ENCODE measurements around the gene KBTBD2. TPM values are rescaled to one million over a fixed set of nuclear protein-coding genes. Genes with fewer than 3 reads are reported as not detected.
A peak's percentile ranks its signal among the peaks of the same experiment; 100 is the strongest.
"Not testable (repeated sequence)": the region's sequence is repeated elsewhere in the genome, so short reads cannot be mapped to it uniquely, and the experiment has no call there.

Gene KBTBD2
- total RNA-seq, 1 experiment from 2014 or later = 23.4 TPM

- Histone ChIP-seq H3K27me3 (no peaks in the 10 kb centered on the region; the same call in 1 of the 2 replicates), H3K4me3 (no peak overlapping the region), H3K9me3 (no peaks in the 10 kb centered on the region), H3K36me3 (no peaks in the 10 kb centered on the region)
- no peak for DNase-seq
Measured at GRCh38 chr7:32900433-32900995, 9.0 kb upstream of the KBTBD2 start.

- DNase-seq, H3K4me3 ChIP-seq, H3K27me3 ChIP-seq, H3K9me3 ChIP-seq, H3K36me3 ChIP-seq: not testable (repeated sequence)
Measured at GRCh38 chr7:32897376-32897775, 5.8 kb upstream of the KBTBD2 start.

GRCh38 chr7:32896564-32897347 is 5.2 kb upstream of the KBTBD2 start:
- Histone ChIP-seq H3K4me3 (no peak overlapping the region), H3K9me3 (no peaks in the 10 kb centered on the region), H3K36me3 (no peaks in the 10 kb centered on the region), H3K27me3 (no peaks in the 10 kb centered on the region; the same call in 1 of the 2 replicates)
- DNase-seq = no peak

GRCh38 chr7:32894171-32894570 is 2.6 kb upstream of the KBTBD2 start:
- Histone ChIP-seq H3K9me3 (no peaks in the 10 kb centered on the region), H3K4me3 (no peak overlapping the region), H3K36me3 (no peaks in the 10 kb centered on the region), H3K27me3 (no peaks in the 10 kb centered on the region; the same call in 1 of the 2 replicates)
- no peak for DNase-seq

GRCh38 chr7:32893722-32894121 is 2.2 kb upstream of the KBTBD2 start:
- Histone ChIP-seq H3K27me3 (no peaks in the 10 kb centered on the region; the same call in 1 of the 2 replicates), H3K9me3 (no peaks in the 10 kb centered on the region), H3K36me3 (no peaks in the 10 kb centered on the region), H3K4me3 (no peak overlapping the region)
- no peak for DNase-seq

GRCh38 chr7:32893207-32893524 is 1.6 kb upstream of the KBTBD2 start:
- Histone ChIP-seq H3K36me3 (no peaks in the 10 kb centered on the region), H3K27me3 (no peaks in the 10 kb centered on the region; the same call in 1 of the 2 replicates), H3K9me3 (no peaks in the 10 kb centered on the region), H3K4me3 (no peak overlapping the region)
- DNase-seq = no peak

GRCh38 chr7:32892521-32893206 is 1.1 kb upstream of the KBTBD2 start:
- peak; percentile 68 for DNase-seq
- H3K36me3 ChIP-seq = no peaks in the 10 kb centered on the region; the same call in 1 of the 2 replicates
- H3K4me3 ChIP-seq = peak overlapping the region; percentile 60
- no peaks in the 10 kb centered on the region; the same call in 1 of the 2 replicates for H3K27me3 ChIP-seq
- no peaks in the 10 kb centered on the region for H3K9me3 ChIP-seq

GRCh38 chr7:32891800-32892520 is 400 bp upstream of the KBTBD2 start:
- peak; percentile 98 for DNase-seq
- Histone ChIP-seq H3K4me3 (peak overlapping the region; percentile 68), H3K36me3 (peaks cover 3% of the 10 kb centered on the region; the same call in 1 of the 2 replicates), H3K27me3 (no peaks in the 10 kb centered on the region; the same call in 1 of the 2 replicates), H3K9me3 (no peaks in the 10 kb centered on the region)

GRCh38 chr7:32890793-32891042 is 842 bp downstream of the KBTBD2 start:
- Histone ChIP-seq H3K36me3 (peaks cover 3% of the 10 kb centered on the region; the same call in 1 of the 2 replicates), H3K4me3 (peak overlapping the region; percentile 68), H3K27me3 (no peaks in the 10 kb centered on the region), H3K9me3 (no peaks in the 10 kb centered on the region)
- DNase-seq = no peak

GRCh38 chr7:32890010-32890792 is 1.4 kb downstream of the KBTBD2 start:
- H3K27me3 ChIP-seq = no peaks in the 10 kb centered on the region
- peak; percentile 15 for DNase-seq
- no peaks in the 10 kb centered on the region for H3K9me3 ChIP-seq
- peak overlapping the region; percentile 68 for H3K4me3 ChIP-seq
- H3K36me3 ChIP-seq = peaks cover 3% of the 10 kb centered on the region; the same call in 1 of the 2 replicates

- peaks cover 3% of the 10 kb centered on the region; the same call in 1 of the 2 replicates for H3K36me3 ChIP-seq
- no peaks in the 10 kb centered on the region for H3K27me3 ChIP-seq
- H3K4me3 ChIP-seq = no peak overlapping the region
- no peak for DNase-seq
- H3K9me3 ChIP-seq = no peaks in the 10 kb centered on the region
Measured at GRCh38 chr7:32888505-32888904, 3.1 kb downstream of the KBTBD2 start.

GRCh38 chr7:32887395-32887794 is 4.2 kb downstream of the KBTBD2 start:
- peaks cover 3% of the 10 kb centered on the region; the same call in 1 of the 2 replicates for H3K36me3 ChIP-seq
- H3K27me3 ChIP-seq = no peaks in the 10 kb centered on the region
- no peaks in the 10 kb centered on the region for H3K9me3 ChIP-seq
- DNase-seq = no peak
- H3K4me3 ChIP-seq = no peak overlapping the region

- DNase-seq = no peak
- Histone ChIP-seq H3K27me3 (no peaks in the 10 kb centered on the region), H3K4me3 (no peak overlapping the region)
Measured at GRCh38 chr7:32881074-32881982, 10.2 kb downstream of the KBTBD2 start.

GRCh38 chr7:32879460-32879859 is 12.1 kb downstream of the KBTBD2 start:
- Histone ChIP-seq H3K9me3 (no peaks in the 10 kb centered on the region), H3K4me3 (no peak overlapping the region)
- DNase-seq = no peak

More at GRCh38 chr7:32881074-32881982, 10.2 kb downstream of the KBTBD2 start:
- Histone ChIP-seq H3K36me3 (peaks cover 9% of the 10 kb centered on the region), H3K9me3 (no peaks in the 10 kb centered on the region)

GRCh38 chr7:32878023-32878422 is 13.5 kb downstream of the KBTBD2 start:
- H3K27me3 ChIP-seq, H3K4me3 ChIP-seq, DNase-seq, H3K9me3 ChIP-seq: not testable (repeated sequence)
- H3K36me3 ChIP-seq = peaks cover 31% of the 10 kb centered on the region

More at GRCh38 chr7:32879460-32879859, 12.1 kb downstream of the KBTBD2 start:
- peaks cover 20% of the 10 kb centered on the region for H3K36me3 ChIP-seq
- no peaks in the 10 kb centered on the region for H3K27me3 ChIP-seq
